GM21390 (cell line): ENCODE data around the gene ZFP57.
"Not testable (repeated sequence)": the region's sequence is repeated elsewhere in the genome, so short reads cannot be mapped to it uniquely, and the experiment has no call there.

Experiments used
- ATAC-seq: cut with Tn5 transposase; IDR thresholded peaks from one replicate; pipeline ENCODE4 v1.9.1; 2021; ENCODE audit not compliant: unreplicated experiment

ZFP57 gene

DNA sequence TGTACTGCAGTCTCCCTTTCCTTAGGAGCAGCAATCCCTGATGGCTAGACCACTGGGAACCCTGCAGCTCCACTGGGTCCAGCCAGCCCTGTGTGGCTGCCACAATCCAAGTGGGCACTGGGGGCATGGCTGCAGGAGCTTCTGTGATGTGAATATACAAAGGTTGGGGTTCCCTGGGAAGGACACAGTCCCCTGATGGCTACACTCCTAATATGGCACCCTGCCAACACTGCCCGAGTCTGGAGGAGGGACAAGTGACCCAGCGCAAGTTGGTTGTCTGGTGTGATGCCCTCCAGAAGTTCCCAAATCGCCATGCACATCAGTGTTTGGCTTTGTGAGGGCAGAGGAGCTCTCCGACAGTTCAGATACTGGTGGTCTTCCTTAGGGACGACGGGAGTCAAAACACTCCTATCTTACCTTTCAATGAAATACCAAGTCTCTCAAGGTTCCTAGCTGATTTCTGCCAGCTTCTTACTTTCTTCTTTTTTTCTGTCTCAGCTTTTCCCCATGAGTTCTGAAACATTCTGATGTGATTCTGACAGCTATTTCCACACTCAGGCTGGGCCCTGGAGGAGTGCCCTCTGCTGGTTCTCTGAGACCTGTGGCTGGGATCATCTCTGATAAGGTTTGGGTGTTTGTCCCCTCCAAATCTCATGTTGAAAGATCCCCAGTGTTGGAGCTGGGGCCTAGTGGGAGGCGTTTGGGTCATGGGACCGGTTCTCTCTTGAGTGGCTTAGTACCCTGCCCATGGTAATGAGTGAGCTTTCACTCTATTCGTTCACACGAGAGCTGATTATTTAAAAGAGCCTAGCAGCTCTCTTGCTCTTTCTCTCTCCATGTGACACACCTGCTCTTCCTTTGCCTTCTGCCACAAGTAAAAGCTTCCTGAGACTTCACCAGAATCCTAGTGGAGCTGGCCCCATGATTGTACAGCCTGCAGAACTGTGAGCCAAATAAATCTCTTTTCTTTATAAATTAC, 15.5 kb upstream of the ZFP57 start:
- ATAC-seq: no peak

DNA sequence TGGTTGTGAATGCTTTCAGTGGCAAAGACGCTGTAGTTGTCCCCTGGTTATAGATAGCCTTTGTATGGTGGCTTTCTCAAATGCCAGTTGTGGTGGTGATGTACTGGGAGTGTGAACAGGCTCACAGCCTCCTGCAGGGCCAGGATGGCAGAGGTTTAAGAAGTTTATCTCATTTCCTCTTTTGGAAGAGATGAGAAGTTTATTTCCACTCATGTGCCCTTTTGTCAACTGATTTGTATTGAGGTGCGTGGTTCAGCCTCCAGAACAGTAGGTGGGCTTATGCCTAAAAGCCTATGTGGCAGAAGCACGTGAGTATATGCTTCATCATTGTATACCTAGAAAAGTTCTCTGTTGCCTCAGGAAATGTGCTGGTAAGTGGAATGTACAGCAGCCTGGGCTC, 13.7 kb upstream of the ZFP57 start:
- ATAC-seq: no peak

DNA sequence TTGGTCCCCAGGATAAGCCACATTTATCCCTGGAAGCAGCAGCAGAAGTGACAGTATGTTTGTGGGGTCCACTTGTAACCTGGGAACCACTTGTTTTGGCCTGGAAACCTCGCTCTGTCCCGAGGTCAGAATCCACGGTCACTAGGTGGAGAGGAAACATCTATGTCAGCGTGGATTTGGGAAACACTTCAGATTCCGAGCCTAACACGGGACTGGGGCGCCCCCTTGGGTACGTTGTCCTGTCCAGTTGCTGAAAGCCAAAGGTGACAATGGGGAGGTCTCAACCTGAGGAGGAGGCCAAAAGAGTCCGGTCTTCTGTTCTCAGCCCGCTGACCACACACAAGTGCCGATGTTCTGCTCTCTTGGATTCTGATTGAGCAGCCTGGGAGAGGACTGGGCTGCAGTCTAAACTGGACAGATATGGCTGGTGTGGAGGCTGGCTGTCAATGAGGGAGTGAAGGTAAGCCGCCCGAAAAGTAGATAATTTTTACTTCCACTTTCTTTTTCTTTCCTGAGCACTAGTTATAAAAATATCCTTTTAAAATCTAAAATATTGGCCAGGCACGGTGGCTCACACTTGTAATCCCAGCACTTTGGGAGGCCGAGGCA, 4.9 kb upstream of the ZFP57 start:
- ATAC-seq: no peak

DNA sequence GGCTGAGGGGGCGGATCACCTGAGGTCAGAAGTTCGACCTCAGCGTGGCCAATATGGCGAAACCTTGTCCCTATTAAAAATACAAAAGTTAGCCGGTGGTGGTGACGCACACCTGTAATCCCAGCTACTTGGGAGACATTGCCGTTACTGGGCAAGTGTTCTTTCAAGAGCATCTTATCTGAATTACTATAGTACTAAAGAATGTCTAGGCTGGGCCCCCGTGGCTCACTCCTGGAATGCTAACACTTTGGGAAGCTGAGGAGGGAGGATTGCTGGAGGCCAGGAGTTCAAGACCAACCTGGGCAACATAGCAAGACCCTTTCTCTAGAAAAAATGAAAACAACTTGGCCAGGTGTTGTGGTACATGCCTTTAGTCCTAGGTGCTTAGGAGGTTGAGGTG, 859 bp upstream of the ZFP57 start:
- no peak for ATAC-seq

DNA sequence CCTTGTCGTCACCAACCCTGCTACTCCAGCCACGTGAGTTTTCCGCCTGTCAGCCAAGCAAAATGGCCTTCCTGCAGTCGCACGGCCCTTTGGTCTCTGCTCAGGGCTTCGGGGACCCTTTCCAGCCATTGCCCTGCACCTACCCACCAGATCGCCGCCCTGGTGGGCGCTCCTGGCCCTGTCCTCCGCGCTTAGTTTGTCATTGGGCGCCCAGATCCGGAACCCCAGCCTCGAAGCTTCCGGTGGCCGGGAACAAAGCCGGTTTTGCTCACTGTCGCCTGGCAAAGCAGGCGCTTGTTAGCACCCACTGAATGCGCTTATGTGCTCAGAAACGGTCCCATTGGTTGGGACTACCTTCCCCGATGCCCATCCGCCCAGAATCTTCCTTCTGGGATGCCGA, 536 bp downstream of the ZFP57 start:
- no peak for ATAC-seq

DNA sequence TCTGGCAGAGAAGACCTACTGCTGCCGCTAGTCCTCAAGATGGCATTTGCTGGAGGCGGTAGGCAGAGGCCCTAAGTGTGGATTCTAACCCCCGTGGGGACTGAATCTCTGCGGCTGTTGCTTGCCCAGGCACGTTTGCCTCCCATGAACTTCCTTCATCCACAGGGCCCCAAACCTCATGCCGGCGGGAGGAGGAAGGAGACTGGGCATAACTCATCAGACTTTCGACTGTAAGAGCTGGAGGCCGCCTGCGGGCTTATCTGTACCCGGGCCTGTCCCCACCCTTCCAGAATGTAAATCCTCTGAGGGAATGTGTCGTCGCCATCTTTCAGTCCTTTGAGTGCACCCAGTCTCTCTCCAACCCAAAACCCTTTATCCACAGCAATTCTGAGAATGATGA, 990 bp downstream of the ZFP57 start:
- no peak for ATAC-seq

DNA sequence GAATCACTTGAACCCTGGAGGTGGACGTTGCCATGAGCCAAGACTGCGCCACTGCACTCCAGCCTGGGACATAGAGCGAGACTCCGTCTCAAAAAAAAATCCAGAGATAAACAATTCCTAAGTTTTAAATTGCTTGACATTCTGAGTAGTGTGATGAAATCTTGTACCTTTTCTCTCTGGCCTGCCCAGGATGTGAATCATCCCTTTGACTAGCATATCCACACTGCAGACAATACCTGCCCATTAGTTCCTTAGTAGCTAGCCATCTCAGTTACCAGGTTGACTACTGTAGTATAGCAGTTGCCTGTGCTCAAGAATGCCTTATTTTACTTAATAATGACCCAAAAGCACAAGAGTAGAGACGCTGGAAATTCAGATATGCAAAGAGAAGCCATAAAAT, 2.8 kb downstream of the ZFP57 start:
- no peak for ATAC-seq

DNA sequence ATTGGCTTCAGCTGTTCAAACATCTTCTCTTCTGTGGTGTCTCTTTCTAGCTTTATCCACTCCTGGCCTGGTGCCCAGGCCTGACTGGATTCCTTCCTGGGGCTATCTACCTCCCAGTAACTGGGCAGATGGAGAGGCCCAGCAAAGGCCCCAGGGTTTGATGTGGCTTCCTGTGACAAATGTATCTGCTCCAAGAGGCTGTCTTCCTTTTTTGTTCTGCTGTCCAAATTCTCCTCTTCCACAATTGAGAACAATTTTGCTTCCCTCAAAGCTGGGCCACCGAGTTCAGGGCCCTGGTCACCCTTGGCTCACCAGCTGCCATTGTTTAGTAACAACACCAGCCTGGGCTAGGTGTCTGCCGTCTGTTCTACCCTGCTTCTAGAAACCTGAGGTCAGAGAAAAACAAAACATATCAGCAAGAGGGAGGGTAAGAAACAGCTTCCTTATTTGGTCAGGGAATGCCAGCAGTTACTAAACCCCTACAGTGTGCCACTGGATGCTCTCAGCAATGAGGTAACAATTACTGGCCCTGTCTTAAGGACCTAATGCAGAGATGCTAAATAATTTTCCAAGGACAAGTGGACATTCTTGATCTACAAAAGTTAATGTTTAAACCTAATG, 3.9 kb downstream of the ZFP57 start:
- no peak for ATAC-seq

DNA sequence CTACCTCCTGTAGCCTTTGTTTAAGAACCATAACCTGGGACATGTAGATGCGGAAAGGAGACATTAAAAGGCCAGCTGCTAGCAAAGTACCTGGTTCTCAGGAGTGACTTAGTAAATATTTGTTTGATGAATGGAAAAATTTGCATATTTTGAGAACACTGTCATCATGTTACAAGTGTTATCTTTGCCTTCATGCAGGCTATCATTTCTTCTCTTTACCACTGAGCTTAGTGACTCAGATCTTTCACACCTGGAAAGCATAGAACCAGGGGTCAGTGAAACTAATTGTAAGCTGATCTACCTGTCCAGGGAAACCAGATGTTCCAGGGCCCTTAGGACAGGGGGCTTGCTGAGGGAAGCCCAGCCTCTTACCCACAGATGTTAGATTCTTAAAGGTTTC, 5.4 kb downstream of the ZFP57 start:
- no peak for ATAC-seq

DNA sequence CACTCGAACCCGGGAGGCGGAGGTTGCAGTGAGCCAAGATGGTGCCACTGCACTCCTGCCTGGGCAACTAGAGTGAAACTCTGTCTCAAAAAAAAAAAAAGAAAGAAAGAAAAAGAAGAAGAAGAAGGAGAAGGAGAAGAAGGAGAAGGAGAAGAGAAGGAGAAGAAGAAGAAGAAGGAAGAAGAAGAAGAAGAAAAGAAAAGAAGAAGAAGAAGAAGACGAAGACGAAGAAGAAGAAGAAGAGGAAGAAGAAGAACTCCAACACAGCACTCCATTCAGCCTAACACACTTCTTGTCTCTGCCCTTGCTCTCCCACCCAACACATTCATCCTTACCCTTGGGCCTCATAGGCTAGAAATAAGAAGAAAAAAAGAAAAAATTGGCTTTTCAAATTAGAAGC, 6.9 kb downstream of the ZFP57 start:
- no peak for ATAC-seq

DNA sequence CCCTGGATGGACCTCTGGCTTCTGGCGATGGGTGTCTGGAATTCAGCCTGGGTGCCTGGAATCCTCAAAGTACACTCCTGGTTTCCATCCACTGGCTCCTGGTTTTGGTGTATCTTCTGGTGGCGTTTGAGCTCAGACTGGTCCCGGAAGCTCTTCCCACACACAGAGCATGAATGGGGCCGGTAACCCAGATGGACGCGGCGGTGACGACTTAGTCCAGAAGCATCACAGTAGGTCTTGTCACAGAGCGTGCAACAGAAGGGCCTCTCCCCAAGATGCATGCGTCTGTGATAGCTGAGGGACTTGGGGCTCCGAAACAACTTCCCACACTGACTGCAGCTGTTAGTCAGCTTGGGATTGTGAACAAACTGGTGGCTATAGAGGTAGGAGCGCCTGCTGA, 7.8 kb downstream of the ZFP57 start:
- ATAC-seq: no peak

DNA sequence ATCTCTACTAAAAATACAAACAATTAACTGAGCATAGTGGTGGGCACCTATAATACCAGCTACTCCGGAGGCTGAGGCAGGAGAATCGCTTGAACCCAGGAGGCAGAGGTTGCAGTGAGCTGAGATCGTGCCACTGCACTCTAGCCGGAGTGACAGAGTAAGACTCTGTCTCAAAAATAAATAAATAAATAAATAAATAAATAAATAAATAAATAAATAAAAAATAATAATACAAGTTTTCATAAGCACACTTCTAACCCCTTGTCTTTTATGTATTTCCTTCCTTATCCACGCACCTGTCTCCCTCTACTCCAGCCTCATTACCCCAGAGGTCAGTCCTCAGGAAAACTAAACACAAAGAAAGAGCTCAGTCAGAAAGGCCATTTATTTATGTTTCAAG, 8.8 kb downstream of the ZFP57 start:
- ATAC-seq: not testable (repeated sequence)

DNA sequence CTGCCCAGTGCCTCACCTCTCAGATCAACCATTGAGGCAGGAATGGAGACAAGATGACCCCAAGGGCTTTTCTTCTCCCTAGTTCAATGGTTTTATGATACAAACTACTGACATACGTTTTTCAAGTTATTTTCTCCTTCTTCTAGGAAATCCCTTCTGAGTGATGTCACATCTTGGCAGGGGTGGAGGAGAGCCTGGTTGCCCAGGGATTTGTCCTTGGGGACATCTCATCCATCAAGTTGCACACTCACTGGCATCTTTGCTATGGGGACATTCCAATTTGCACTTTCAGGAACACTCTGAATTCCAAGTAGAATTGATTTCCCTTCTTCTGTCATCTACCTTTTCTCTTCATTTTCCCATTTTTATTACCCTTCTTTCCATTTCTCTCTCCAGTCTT, 9.9 kb downstream of the ZFP57 start:
- no peak for ATAC-seq

DNA sequence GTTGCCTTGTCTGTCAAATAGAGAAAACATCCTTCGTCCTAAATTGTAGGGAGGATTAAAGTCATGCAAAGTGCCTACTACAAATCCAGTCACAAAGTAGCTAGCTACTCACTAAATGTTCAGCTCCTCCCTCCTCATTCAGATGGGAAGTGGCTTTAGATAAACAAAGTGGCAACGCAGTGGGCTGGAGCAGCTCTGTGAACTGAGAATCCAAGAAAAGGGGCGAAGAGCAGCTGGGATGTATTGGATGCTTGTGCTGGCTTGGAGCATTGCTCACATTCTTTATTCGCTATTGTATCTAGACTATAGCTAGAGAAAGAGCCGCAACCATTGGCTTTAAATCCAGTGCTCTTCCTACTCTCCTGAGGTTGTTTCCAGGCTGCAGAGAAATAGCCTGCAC, 13.8 kb downstream of the ZFP57 start:
- no peak for ATAC-seq

DNA sequence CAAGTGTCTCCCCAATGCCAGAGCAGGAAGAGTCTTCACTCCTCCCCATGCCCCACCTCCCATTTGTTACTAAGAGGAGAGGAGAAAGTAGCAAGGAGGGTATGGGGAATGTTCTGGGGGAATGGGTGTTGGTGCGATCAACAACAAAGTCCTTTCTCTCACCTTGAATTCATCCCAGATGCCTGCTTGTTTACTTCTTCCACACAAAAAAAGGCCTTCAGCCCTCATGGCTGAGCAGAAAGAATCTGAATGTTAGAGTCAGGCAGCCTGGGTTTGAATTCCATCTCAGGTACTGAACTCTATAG, 14.2 kb downstream of the ZFP57 start:
- ATAC-seq: no peak

DNA sequence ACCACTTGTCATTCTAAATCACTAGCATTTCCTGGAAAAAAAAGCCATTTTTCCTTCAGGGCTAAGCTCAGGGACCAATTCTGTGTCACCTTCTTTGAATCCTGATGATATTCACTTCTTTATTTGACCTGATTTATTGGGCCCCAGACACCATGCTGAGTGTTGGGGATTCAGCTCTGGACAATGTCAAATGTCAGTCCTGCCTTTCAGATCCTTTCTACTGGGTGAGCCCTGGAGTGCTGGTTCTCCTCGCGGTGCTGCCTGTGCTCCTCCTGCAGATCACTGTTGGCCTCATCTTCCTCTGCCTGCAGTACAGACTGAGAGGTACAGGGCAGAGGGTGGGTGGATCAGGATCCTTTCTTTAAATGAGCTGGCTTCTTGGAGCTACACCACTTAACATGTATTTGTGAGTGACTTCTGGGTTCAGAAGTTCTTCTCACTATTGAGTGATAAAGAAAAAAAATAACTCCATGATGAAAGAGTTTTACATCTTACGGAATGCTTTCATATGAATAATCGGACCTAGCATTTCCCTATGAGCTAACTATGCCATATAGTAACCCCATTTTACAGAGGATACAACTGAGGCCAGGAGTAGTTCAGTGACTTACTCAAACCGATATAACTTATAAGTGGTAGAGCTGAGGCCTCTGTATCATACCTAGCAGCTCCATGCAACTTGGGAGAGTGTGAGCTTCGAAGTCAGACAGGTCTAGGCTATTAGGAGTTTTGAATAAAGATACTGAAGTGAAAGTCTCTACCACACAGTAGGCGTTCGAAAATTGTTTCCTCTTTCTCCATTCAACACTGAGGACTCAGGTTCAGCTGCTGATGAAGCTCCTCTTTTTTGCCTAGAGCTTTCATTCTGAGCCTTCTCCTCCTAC, 14.8 kb downstream of the ZFP57 start:
- ATAC-seq: no peak

DNA sequence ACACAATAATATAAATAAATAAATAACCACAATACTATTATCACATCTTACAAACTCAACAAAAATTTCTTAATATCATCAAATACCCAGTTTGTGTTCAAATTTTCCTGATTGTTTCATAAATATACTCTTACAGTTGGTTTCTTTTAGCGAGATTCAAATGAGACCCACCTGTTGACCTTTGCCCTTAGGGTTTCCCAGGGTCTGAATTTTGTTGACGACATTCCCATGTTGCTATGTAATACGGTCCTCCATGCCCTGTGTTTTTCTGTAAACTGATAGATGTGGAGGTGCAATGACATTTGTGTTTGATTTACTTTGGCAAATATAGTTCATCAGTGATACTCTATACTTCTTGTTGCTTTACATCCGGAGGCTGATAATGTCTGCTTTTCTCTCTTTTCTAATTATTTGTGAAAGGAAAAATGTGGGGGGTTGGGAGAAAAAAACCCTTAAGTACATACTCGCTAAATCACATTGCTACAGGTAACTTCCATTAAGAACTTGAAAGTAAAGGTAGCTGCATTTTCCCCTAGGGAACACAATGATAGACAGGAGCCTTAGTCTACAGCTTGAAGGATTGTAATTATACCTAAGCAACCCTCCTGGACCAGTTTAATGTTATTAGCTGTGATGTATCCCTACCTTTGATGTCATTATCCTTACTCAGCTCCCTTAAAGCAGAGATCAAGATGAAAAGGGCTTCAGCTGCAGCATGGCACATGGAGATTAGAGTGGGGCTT, 17.5 kb downstream of the ZFP57 start:
- no peak for ATAC-seq

DNA sequence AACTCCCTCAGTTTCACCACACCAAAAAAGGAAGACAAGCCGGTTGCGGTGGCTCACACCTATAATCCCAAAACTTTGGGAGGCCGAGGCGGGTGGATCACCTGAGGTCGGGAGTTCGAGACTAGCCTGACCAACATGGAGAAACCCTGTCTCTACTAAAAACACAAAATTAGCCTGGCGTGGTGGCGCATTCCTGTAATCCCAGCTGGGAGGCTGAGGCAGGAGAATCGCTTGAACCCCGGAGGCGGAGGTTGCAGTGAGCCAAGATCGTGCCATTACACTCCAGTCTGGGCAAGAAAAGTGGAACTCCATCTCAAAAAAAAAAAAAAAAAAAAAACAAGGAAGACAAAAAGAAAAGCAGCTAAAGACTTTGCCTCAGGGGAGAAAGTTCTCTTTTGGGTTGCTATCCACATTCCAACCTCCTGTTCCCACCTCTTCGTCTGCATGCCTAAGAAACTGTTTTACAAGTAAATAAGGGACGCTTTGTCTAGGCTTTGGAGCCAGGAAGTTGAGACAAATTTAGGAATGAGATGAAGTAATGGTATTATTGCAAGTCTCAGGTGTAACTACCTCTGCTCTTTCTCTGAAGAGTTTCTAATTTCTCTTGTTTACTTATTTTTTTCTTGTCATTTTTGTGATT, 19.3 kb downstream of the ZFP57 start:
- not testable (repeated sequence) for ATAC-seq

DNA sequence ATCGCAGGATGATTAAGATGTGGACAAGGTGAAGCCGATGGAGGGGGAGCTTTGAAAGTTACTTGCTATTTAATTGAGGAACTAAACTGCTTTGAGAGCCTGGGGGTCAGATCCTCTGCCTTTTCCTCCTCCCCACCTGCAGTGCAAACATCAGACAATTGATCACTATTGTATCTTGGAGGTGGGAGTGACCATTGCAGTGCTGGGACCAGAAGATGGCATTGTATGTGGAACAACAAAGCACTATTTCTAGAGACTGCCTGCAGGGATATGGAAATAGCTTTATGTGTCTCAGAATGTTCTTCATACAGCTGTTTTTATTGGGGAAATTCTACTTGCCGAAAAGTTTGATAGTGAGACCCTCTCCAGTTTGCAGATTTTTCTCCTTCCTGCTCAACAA, 19.9 kb downstream of the ZFP57 start:
- no peak for ATAC-seq

DNA sequence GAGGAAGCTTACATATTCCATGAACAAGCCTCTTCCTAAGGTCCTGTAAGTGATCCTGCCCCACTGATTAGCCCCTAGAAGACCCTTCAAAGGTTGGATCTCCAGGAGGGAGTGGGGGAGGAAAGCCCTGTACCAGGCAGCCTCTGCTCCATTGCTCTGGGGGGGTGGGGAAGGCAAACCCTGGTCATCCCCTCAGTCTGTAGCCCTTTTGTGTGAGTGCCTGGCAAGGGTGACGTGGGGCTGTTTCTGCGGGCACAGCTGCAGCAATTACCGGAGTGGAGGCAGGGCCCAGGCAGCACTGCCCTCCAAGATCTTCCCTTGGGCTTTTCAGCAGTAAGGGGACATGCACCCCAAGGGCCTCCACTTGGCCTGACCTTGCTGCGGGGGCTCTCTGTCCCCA, 24.2 kb downstream of the ZFP57 start, which contains the start of gene MOG:
Gene MOG (plus strand): TSS at position 295 of the 400 bp plus-strand sequence. CDS start 118 bp downstream, outside the sequence.
- no peak for ATAC-seq
